Measurements from ENCODE around the gene USP28. TPM values are rescaled to one million over a fixed set of nuclear protein-coding genes. Genes with fewer than 3 reads are reported as not detected.

The USP28 gene
- total RNA-seq, 4 donors from 2014 or later = 7.8 to 64.4 (median 20.6) TPM

- H3K9me3 ChIP-seq = no peaks in the 10 kb centered on the region
- H3K36me3 ChIP-seq = peaks cover 0 to 45% (median 0%) of the 10 kb centered on the region in 3 donors
Measured at GRCh38 chr11:113835306-113835705, 40.1 kb downstream of the USP28 start.

GRCh38 chr11:113833151-113833550, 42.2 kb downstream of the USP28 start:
- Histone ChIP-seq H3K4me3 (no peak overlapping the region), H3K4me1 (no peaks in the 10 kb centered on the region), H3K27ac (no peak overlapping the region), H3K9me3 (no peaks in the 10 kb centered on the region), H3K27me3 (no peaks in the 10 kb centered on the region), H3K36me3 (peaks cover 0 to 34% (median 0%) of the 10 kb centered on the region in 3 donors)
- DNase-seq = no peak
- TF ChIP-seq CTCF (IDR thresholded peaks at IDR 0.05) (no peak), POLR2A (IDR thresholded peaks at IDR 0.05) (no peak)

More at GRCh38 chr11:113835306-113835705, 40.1 kb downstream of the USP28 start:
- DNase-seq = no peak
- no peak overlapping the region for H3K4me3 ChIP-seq
- H3K27me3 ChIP-seq = no peaks in the 10 kb centered on the region
- H3K27ac ChIP-seq = no peak overlapping the region
- H3K4me1 ChIP-seq = no peaks in the 10 kb centered on the region
- no peak for TF ChIP-seq POLR2A (IDR thresholded peaks at IDR 0.05)
- no peak for TF ChIP-seq CTCF (IDR thresholded peaks at IDR 0.05)

- Histone ChIP-seq H3K27me3 (no peaks in the 10 kb centered on the region), H3K4me3 (no peak overlapping the region), H3K27ac (no peak overlapping the region), H3K36me3 (peaks cover 0 to 35% (median 0%) of the 10 kb centered on the region in 3 donors), H3K4me1 (no peaks in the 10 kb centered on the region), H3K9me3 (no peaks in the 10 kb centered on the region)
- TF ChIP-seq CTCF (IDR thresholded peaks at IDR 0.05) (no peak), POLR2A (IDR thresholded peaks at IDR 0.05) (no peak)
- no peak for DNase-seq
Measured at GRCh38 chr11:113831314-113831713, 44.1 kb downstream of the USP28 start.

- TF ChIP-seq CTCF (IDR thresholded peaks at IDR 0.05) (no peak), POLR2A (IDR thresholded peaks at IDR 0.05) (no peak)
- Histone ChIP-seq H3K4me1 (no peaks in the 10 kb centered on the region), H3K27ac (no peak overlapping the region), H3K9me3 (no peaks in the 10 kb centered on the region), H3K4me3 (no peak overlapping the region), H3K36me3 (peaks cover 0 to 43% (median 0%) of the 10 kb centered on the region in 3 donors), H3K27me3 (no peaks in the 10 kb centered on the region)
- DNase-seq = no peak
Measured at GRCh38 chr11:113829751-113830150, 45.6 kb downstream of the USP28 start.

GRCh38 chr11:113828191-113828590, 47.2 kb downstream of the USP28 start:
- TF ChIP-seq POLR2A (IDR thresholded peaks at IDR 0.05) (no peak), CTCF (IDR thresholded peaks at IDR 0.05) (no peak)
- H3K4me3 ChIP-seq = no peak overlapping the region
- H3K36me3 ChIP-seq = peaks cover 0 to 43% (median 0%) of the 10 kb centered on the region in 3 donors
- H3K4me1 ChIP-seq = no peaks in the 10 kb centered on the region
- no peak overlapping the region for H3K27ac ChIP-seq
- no peaks in the 10 kb centered on the region for H3K9me3 ChIP-seq
- H3K27me3 ChIP-seq = no peaks in the 10 kb centered on the region
- DNase-seq = no peak

GRCh38 chr11:113827477-113827876, 47.9 kb downstream of the USP28 start:
- H3K27me3 ChIP-seq = no peaks in the 10 kb centered on the region
- peaks cover 0 to 48% (median 0%) of the 10 kb centered on the region in 3 donors for H3K36me3 ChIP-seq
- DNase-seq = no peak
- H3K9me3 ChIP-seq = no peaks in the 10 kb centered on the region
- no peak overlapping the region for H3K4me3 ChIP-seq
- TF ChIP-seq CTCF (IDR thresholded peaks at IDR 0.05) = no peak
- TF ChIP-seq POLR2A (IDR thresholded peaks at IDR 0.05) = no peak
- H3K4me1 ChIP-seq = no peaks in the 10 kb centered on the region
- H3K27ac ChIP-seq = no peak overlapping the region

Measured in Peyer's patch (tissue), 4 donors.